Heart left ventricle (tissue), 16 donors: Measurements from ENCODE around the gene AKAP9. TPM values are rescaled to one million over a fixed set of nuclear protein-coding genes. Genes with fewer than 3 reads are reported as not detected.
"Not testable (repeated sequence)": the region's sequence is repeated elsewhere in the genome, so short reads cannot be mapped to it uniquely, and the experiment has no call there.

Experiments used
- ATAC-seq, 4 donors: fragments of 200-7000 bp; cut with Tn5 transposase; one replicate each; pipeline ENCODE4 v1.9.1; 2020 to 2022; ENCODE audit warnings: moderate library complexity in 4 of 4, mild to moderate bottlenecking in 3 of 4, moderate number of reproducible peaks in 1 of 4
- DNase-seq, 5 donors: peaks; one replicate each; pipeline ENCODE4 v3.0.0-alpha.2; 2020
- H3K27ac ChIP-seq, 12 donors: fragments of 200-600 bp; sonication (generic) in 4 of 12; one replicate each; pipeline versions ENCODE4 v1.5.0 to v1.8.0; 2016 to 2022; ENCODE audit warnings: mild to moderate bottlenecking in 2 of 12
- H3K27me3 ChIP-seq, 9 donors: fragments of 200-600 bp; sonication (generic) in 2 of 9; one replicate each; pipeline versions ENCODE4 v1.5.1 to v1.8.0; 2016 to 2022; ENCODE audit warnings: mild to moderate bottlenecking in 3 of 9
- H3K36me3 ChIP-seq, 9 donors: fragments of 200-600 bp; sonication (generic) in 2 of 9; one replicate each; pipeline versions ENCODE4 v1.5.0 to v1.8.0; 2018 to 2022; ENCODE audit warnings: mild to moderate bottlenecking in 2 of 9
- H3K4me1 ChIP-seq, 12 donors: fragments of 200-600 bp; sonication (generic) in 4 of 12; one replicate each; pipeline versions ENCODE4 v1.5.0 to v1.8.0; 2016 to 2022; ENCODE audit warnings: mild to moderate bottlenecking in 3 of 12
- H3K4me3 ChIP-seq, 12 donors: fragments of 200-600 bp; sonication (generic) in 4 of 12; one replicate each; pipeline versions ENCODE4 v1.5.0 to v1.8.0; 2017 to 2022; ENCODE audit warnings: mild to moderate bottlenecking in 9 of 12, moderate library complexity in 4 of 12
- H3K9me3 ChIP-seq, 12 donors: fragments of 200-600 bp; sonication (generic) in 4 of 12; one replicate each; pipeline versions ENCODE4 v1.5.0 to v1.8.0; 2016 to 2022; ENCODE audit warnings: mild to moderate bottlenecking in 1 of 12
- POLR2A ChIP-seq, 2 donors: fragments of 450-650 bp; IDR thresholded peaks; one replicate each; pipeline ENCODE4 v1.6.1; 2017; ENCODE audit warnings: antibody characterized with exemption in 2 of 2, mild to moderate bottlenecking in 2 of 2, moderate library complexity in 2 of 2
- WGBS, 4 donors: extraction: QIAGEN DNeasy Blood & Tissue Kit in 2 of 4; methylation state at CpG; one replicate each; pipeline versions ENCODE4 v1.1.5 to v1.1.7; 2013 to 2018; 5-methylcytosine and 5-hydroxymethylcytosine counted together
- intact Hi-C, 10 donors: fragments of 100-400 bp; cut with DNase I; formaldehyde crosslinking; loops; one replicate each; pipeline versions ENCODE4 v1.11.1 to v1.14.2; 2022
- polyA plus RNA-seq, 2 donors: library from polyadenylated mRNA; stranded (reverse); fragments of 200-250 nt; gene quantifications; one replicate each; pipeline ENCODE4 v1.2.3, GENCODE V29; 2013
- total RNA-seq, 9 donors: library from RNA; depleted of rRNA in 2 of 9; stranded (reverse); fragments of >200 nt in 2 of 9; fragmentation: NEBNext Ultra II Directional in 3 of 9; extraction: Animal tissue kit (Norgen Biotek cat#: 25700) in 3 of 9; gene quantifications; one replicate each; pipeline versions ENCODE4 v1.1.0 to v1.2.4, GENCODE V29; 2016 to 2023
- TF ChIP-seq, protein P1 (sequence below), 12 donors: fragments of 200-600 bp; sonication (generic) in 4 of 12; IDR thresholded peaks; one replicate each; pipeline versions ENCODE4 v1.5.0 to v1.8.0; 2018 to 2022; ENCODE audit warnings: antibody characterized with exemption in 12 of 12, mild to moderate bottlenecking in 5 of 12
- donor health status: ischemic (EF 13 %, LVEDD 7.1; RV severe dilation, severe dysfunction).
- donor health status: healthy with polysubstance abuse.
- donor health status: DM: no; HTN: yes; CAD: no.
- donor health status: DM: no; HTN: no; CAD: no.
- donor health status: ischemic (EF 25% LVEDD 6.9; RV normal size, moderate dysfunction).
- donor health status: ischemic (EF 25% LVEDD 5.7; RV mildly dilated, moderate dysfunction).
- donor health status: healthy.
- donor health status: DM: yes; HTN: yes; CAD: no.
- donor health status: ischemic (EF 35%, LVEDD 5.7; RV mildly dilated, moderate dysfunction).
- donor health status: nonischemic (EF 11% LVEDD 7.7; RV severe dilation, severe dysfunction).
- donor health status: DM: yes; HTN: yes; CAD: no.
- donor health status: PGD.
- donor health status: ischemic (EF 29% LVEDD 5.4; RV normal size, mild dysfunction).
- donor health status: nonischemic (EF 23%, LVEDD 6.1; RV moderate dilation, normal function).

The AKAP9 gene
- total and polyA plus RNA-seq, 11 donors: 13.2 to 58.6 (median 49.1) TPM

DNA sequence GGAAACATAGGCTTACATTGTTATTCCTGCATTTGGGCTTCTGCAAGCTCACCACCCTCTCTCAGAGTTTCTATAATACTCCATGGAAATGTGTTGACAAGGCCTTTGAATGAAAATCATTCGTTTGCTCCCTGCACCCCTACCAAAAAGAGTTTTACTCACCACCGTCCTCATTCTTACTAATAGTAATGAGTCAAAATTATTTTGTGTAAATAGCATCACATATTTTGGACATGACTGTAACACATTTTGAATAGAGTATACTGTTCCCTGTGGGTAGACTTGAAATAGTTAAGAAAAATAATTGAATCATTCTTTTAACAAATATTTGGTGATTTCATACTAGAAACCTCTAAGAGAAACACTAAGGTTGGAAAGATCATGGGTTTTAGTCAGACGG is 84.6 kb downstream of the AKAP9 start:
- H3K4me3 ChIP-seq: no peak overlapping the region
- DNase-seq (no peak), ATAC-seq (no peak)
- intact Hi-C loops: loop anchor here in 1 of 10 donors (10.0 kb wide), 1 partner anchor 50 kb away; no protein-coding TSS in a partner anchor
- H3K9me3 ChIP-seq: no peaks in the 10 kb centered on the region
- no peak overlapping the region for H3K27ac ChIP-seq
- H3K36me3 ChIP-seq: peaks cover 2 to 82% (median 70%) of the 10 kb centered on the region in 9 donors
- H3K4me1 ChIP-seq: no peaks in the 10 kb centered on the region
- TF ChIP-seq POLR2A (IDR thresholded peaks at IDR 0.05): no peak
- TF ChIP-seq, protein P1, sequence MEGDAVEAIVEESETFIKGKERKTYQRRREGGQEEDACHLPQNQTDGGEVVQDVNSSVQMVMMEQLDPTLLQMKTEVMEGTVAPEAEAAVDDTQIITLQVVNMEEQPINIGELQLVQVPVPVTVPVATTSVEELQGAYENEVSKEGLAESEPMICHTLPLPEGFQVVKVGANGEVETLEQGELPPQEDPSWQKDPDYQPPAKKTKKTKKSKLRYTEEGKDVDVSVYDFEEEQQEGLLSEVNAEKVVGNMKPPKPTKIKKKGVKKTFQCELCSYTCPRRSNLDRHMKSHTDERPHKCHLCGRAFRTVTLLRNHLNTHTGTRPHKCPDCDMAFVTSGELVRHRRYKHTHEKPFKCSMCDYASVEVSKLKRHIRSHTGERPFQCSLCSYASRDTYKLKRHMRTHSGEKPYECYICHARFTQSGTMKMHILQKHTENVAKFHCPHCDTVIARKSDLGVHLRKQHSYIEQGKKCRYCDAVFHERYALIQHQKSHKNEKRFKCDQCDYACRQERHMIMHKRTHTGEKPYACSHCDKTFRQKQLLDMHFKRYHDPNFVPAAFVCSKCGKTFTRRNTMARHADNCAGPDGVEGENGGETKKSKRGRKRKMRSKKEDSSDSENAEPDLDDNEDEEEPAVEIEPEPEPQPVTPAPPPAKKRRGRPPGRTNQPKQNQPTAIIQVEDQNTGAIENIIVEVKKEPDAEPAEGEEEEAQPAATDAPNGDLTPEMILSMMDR (IDR thresholded peaks at IDR 0.05): no peak
- no peaks in the 10 kb centered on the region for H3K27me3 ChIP-seq
- 69 to 76% (median 72%) methylated on average over 3 of the region's 3 CpGs for WGBS, 4 donors

DNA sequence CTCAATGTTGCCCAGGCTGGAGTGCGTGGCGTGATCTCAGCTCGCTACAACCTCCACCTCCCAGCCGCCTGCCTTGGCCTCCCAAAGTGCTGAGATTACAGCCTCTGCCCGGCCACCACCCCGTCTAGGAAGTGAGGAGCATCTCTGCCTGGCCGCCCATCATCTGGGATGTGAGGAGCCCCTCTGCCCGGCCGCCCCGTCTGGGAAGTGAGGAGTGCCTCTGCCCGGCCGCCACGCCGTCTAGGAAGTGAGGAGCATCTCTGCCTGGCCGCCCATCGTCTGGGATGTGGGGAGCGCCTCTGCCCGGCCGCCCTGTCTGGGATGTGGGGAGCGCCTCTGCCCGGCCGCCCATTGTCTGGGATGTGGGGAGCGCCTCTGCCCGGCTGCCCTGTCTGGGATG is 86.0 kb downstream of the AKAP9 start:
- ATAC-seq, DNase-seq: not testable (repeated sequence)
- H3K36me3 ChIP-seq: peaks cover 2 to 82% (median 68%) of the 10 kb centered on the region in 9 donors

DNA sequence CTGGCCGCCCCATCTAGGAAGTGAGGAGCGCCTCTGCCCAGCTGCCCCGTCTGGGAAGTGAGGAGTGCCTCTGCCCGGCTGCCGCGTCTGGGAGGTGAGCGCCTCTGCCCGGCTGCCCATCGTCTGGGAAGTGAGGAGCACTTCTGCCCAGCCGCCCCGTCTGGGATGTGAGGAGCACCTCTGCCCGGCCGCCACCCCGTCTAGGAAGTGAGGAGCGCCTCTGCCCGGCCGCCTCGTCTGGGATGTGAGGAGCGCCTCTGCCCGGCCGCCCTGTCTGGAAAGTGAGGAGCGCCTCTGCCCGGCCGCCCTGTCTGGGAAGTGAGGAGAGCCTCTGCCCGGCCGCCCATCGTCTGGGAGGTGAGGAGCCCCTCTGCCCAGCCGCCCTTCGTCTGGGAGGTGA is 86.5 kb downstream of the AKAP9 start:
- ATAC-seq, H3K27me3 ChIP-seq, DNase-seq, H3K9me3 ChIP-seq, H3K4me1 ChIP-seq, H3K27ac ChIP-seq, H3K4me3 ChIP-seq: not testable (repeated sequence)
- 86 to 99% (median 98%) methylated on average over 7 to 29 of the region's 29 CpGs for WGBS, 4 donors
- intact Hi-C loops: loop anchor here in 1 of 10 donors (10.0 kb wide), 1 partner anchor 48 kb away; no protein-coding TSS in a partner anchor
- H3K36me3 ChIP-seq: peaks cover 2 to 82% (median 67%) of the 10 kb centered on the region in 9 donors

More for the DNA sequence above, 86.0 kb downstream of the AKAP9 start:
- intact Hi-C loops: loop anchor here in 1 of 10 donors (10.0 kb wide), 1 partner anchor 48 kb away; no protein-coding TSS in a partner anchor
- H3K9me3 ChIP-seq, H3K4me3 ChIP-seq, H3K27me3 ChIP-seq, H3K27ac ChIP-seq, H3K4me1 ChIP-seq: not testable (repeated sequence)
- WGBS, 4 donors: 97 to 99% (median 99%) methylated on average over 14 to 24 of the region's 24 CpGs

DNA sequence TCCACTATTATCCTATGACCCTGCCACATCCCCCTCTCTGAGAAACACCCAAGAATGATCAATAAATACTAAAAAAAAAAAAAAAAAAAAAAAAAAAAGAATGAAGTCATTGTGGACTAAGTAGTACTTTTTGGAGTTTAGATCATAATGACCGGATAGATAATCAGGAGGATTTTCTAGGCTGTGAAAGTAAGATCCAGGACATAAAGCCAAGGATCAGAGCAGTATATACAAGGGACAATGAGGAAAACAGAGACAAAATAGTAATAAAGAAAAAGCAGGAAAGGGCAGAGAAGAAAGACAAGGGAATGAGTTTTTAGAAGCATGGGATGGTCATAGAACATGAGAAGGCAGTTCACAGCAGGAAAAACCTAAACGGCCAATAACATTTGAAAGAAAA is 87.6 kb downstream of the AKAP9 start:
- WGBS, 4 donors: 84 to 91% (median 89%) methylated on average over 2 of the region's 2 CpGs
- H3K27me3 ChIP-seq: no peaks in the 10 kb centered on the region
- ATAC-seq (no peak), DNase-seq (no peak)
- H3K4me3 ChIP-seq: no peak overlapping the region
- H3K27ac ChIP-seq: no peak overlapping the region
- H3K36me3 ChIP-seq: peaks cover 0 to 78% (median 56%) of the 10 kb centered on the region in 9 donors
- H3K9me3 ChIP-seq: no peaks in the 10 kb centered on the region
- H3K4me1 ChIP-seq: no peaks in the 10 kb centered on the region
- no peak for TF ChIP-seq POLR2A (IDR thresholded peaks at IDR 0.05)
- TF ChIP-seq, protein P1 (IDR thresholded peaks at IDR 0.05): no peak
- intact Hi-C loops: loop anchor here in 1 of 10 donors (10.0 kb wide), 1 partner anchor 47 kb away; no protein-coding TSS in a partner anchor

DNA sequence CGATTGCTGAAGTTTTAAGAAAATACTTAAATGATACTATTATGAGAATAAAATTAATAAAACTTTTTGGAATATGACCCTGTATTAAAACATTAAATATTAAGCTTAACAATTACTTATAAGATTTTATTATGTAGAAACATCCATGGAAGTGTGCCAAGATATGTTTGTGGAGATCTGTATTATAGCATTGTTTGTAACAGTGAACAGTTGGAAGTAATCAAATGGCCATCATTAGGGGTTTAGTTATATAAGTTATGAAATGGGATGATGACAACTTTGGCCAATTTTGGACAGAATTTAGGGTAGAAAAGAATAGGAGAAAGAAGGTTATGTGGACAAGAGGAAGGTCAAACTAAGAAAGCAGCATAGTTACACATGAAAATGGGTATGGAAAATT is 88.0 kb downstream of the AKAP9 start:
- intact Hi-C loops: loop anchor here in 1 of 10 donors (10.0 kb wide), 1 partner anchor 46 kb away; no protein-coding TSS in a partner anchor
- Histone ChIP-seq H3K27me3 (no peaks in the 10 kb centered on the region), H3K4me1 (no peaks in the 10 kb centered on the region), H3K27ac (no peak overlapping the region), H3K9me3 (no peaks in the 10 kb centered on the region), H3K36me3 (peaks cover 0 to 78% (median 51%) of the 10 kb centered on the region in 9 donors), H3K4me3 (no peak overlapping the region)
- 96 to 99% (median 97%) methylated on average over 1 of the region's 1 CpG for WGBS, 4 donors
- TF ChIP-seq, protein P1 (IDR thresholded peaks at IDR 0.05): no peak
- no peak for TF ChIP-seq POLR2A (IDR thresholded peaks at IDR 0.05)
- ATAC-seq (no peak), DNase-seq (no peak)
